Measurements from ENCODE around the gene POLR1A. TPM values are rescaled to one million over a fixed set of nuclear protein-coding genes. Genes with fewer than 3 reads are reported as not detected.

POLR1A gene
- total and polyA plus RNA-seq, 4 donors, result 5.5 to 39.1 (median 9.7) TPM

- Histone ChIP-seq H3K9me3 (ENCODE audit: control insufficient read depth in 4 of 4, insufficient read depth in 3 of 4, low read length in 3 of 4) (no peaks in the 10 kb centered on the region), H3K4me3 (no peak overlapping the region), H3K27me3 (ENCODE audit: control insufficient read depth in 3 of 3, insufficient read depth in 3 of 3, low read length in 2 of 3) (no peaks in the 10 kb centered on the region), H3K36me3 (ENCODE audit: control insufficient read depth in 4 of 4, insufficient read depth in 4 of 4, low read length in 4 of 4) (peaks cover 10 to 58% (median 30%) of the 10 kb centered on the region in 4 donors), H3K4me1 (ENCODE audit: control insufficient read depth in 5 of 5, insufficient read depth in 5 of 5, low read length in 5 of 5) (no peaks in the 10 kb centered on the region), H3K27ac (ENCODE audit: low read depth in 1 of 2, low read length in 1 of 2) (no peak overlapping the region), H3K9ac (ENCODE audit: insufficient read depth in 1 of 2, low read length in 2 of 2) (no peak overlapping the region)
- no peak for ATAC-seq (ENCODE audit: insufficient read depth, low FRiP score)
- WGBS, 2 donors, result 91 to 93% methylated on average over 17 of the region's 17 CpGs
- no peak for DNase-seq
- no peak for TF ChIP-seq CTCF (IDR thresholded peaks at IDR 0.05; ENCODE audit: control extremely low read depth, extremely low read depth)
Measured at GRCh38 chr2:86027196-86027921, 78.3 kb downstream of the POLR1A start.

DNA sequence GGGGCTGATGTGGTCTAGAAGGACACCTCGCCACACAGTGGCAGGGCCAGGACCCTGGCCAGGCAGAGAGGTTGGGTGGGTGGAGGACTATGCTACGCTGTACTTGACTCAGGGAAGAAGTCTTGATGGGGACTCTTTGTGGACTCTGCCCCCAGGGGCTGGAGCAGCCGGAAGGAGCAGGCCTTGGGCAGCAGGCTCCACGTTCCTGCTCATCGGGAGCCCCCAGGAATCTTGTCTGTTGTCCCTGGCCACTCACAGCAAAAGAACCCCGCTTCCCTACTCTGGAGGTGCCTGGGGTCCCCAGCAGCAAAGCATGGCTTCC is 79.0 kb downstream of the POLR1A start:
- no peaks in the 10 kb centered on the region for H3K27me3 ChIP-seq (ENCODE audit: control insufficient read depth in 3 of 3, insufficient read depth in 3 of 3, low read length in 2 of 3)
- no peak for DNase-seq
- no peaks in the 10 kb centered on the region for H3K9me3 ChIP-seq (ENCODE audit: control insufficient read depth in 4 of 4, insufficient read depth in 3 of 4, low read length in 3 of 4)
- ATAC-seq (ENCODE audit: insufficient read depth, low FRiP score), result no peak
- peaks cover 4 to 54% (median 26%) of the 10 kb centered on the region in 4 donors for H3K36me3 ChIP-seq (ENCODE audit: control insufficient read depth in 4 of 4, insufficient read depth in 4 of 4, low read length in 4 of 4)
- H3K4me1 ChIP-seq (ENCODE audit: control insufficient read depth in 5 of 5, insufficient read depth in 5 of 5, low read length in 5 of 5), result peaks cover 0 to under 1% (median 0%) of the 10 kb centered on the region in 5 donors
- H3K27ac ChIP-seq (ENCODE audit: low read depth in 1 of 2, low read length in 1 of 2), result no peak overlapping the region
- WGBS, 2 donors, result 92 to 97% methylated on average over 6 of the region's 6 CpGs
- H3K9ac ChIP-seq (ENCODE audit: insufficient read depth in 1 of 2, low read length in 2 of 2), result no peak overlapping the region
- TF ChIP-seq CTCF (IDR thresholded peaks at IDR 0.05; ENCODE audit: control extremely low read depth, extremely low read depth), result no peak
- no peak overlapping the region for H3K4me3 ChIP-seq

GRCh38 chr2:86025976-86026743 is 79.5 kb downstream of the POLR1A start:
- no peak for TF ChIP-seq CTCF (IDR thresholded peaks at IDR 0.05; ENCODE audit: control extremely low read depth, extremely low read depth)
- no peak overlapping the region for H3K4me3 ChIP-seq
- H3K9ac ChIP-seq (ENCODE audit: insufficient read depth in 1 of 2, low read length in 2 of 2), result no peak overlapping the region
- H3K9me3 ChIP-seq (ENCODE audit: control insufficient read depth in 4 of 4, insufficient read depth in 3 of 4, low read length in 3 of 4), result no peaks in the 10 kb centered on the region
- peaks cover 0 to 6% (median 2%) of the 10 kb centered on the region in 5 donors for H3K4me1 ChIP-seq (ENCODE audit: control insufficient read depth in 5 of 5, insufficient read depth in 5 of 5, low read length in 5 of 5)
- no peak overlapping the region for H3K27ac ChIP-seq (ENCODE audit: low read depth in 1 of 2, low read length in 1 of 2)
- WGBS, 2 donors, result 90 to 95% methylated on average over 8 of the region's 8 CpGs
- DNase-seq (no peak), ATAC-seq (ENCODE audit: insufficient read depth, low FRiP score) (no peak)
- no peaks in the 10 kb centered on the region for H3K27me3 ChIP-seq (ENCODE audit: control insufficient read depth in 3 of 3, insufficient read depth in 3 of 3, low read length in 2 of 3)
- H3K36me3 ChIP-seq (ENCODE audit: control insufficient read depth in 4 of 4, insufficient read depth in 4 of 4, low read length in 4 of 4), result peaks cover 3 to 49% (median 22%) of the 10 kb centered on the region in 4 donors

Data from lung (tissue), 12 donors.